ENCODE data around the gene CD3D.

- no peak for TF ChIP-seq CTCF (IDR thresholded peaks at IDR 0.05; ENCODE audit: insufficient read depth, low read length, poor library complexity, severe bottlenecking)
- TF ChIP-seq EZH2phosphoT487 (conservative IDR thresholded peaks at IDR 0.05; ENCODE audit: low read length), result no peak
These were observed 21.0 kb downstream of the CD3D start for GRCh38 chr11:118321386-118322082.
